T-cell (primary cell): Measurements from ENCODE around the gene DNAJC5. TPM values are rescaled to one million over a fixed set of nuclear protein-coding genes. Genes with fewer than 3 reads are reported as not detected.
A peak's percentile ranks its signal among the peaks of the same experiment; 100 is the strongest.

Source experiments
- ATAC-seq, 4 experiments: fragments of 200-7000 bp in 3 of 4; fragments of 150-1000 bp in 1 of 4; cut with Tn5 transposase; replicated peaks in 1 of 4; 1 replicate in 3 of 4; 2 replicates in 1 of 4; pipeline ENCODE4 v1.10.0; 2021; ENCODE audit warnings: moderate library complexity in 3 of 4, mild to moderate bottlenecking in 2 of 4, moderate number of reproducible peaks in 1 of 4
- CTCF ChIA-PET, 2 donors: fragments of 300-600 bp; sonication (Branson Sonifier 250); formaldehyde crosslinking; loops; one replicate each; lab custom pipeline; 2022; ENCODE audit warnings: antibody characterized with exemption in 2 of 2; lab: Charles Lee
- POLR2A ChIA-PET, 2 donors: fragments of 300-600 bp; sonication (Branson Sonifier 250); formaldehyde crosslinking; loops; one replicate each; lab custom pipeline; 2022; ENCODE audit warnings: antibody characterized with exemption in 2 of 2; lab: Charles Lee
- DNase-seq, 35 experiments: peaks; one replicate each; pipeline versions ENCODE4 v3.0.0 to v3.0.0-alpha.2; 2013 to 2023
- H3K27ac ChIP-seq: one replicate; pipeline ENCODE4 v1.5.1; 2013; ENCODE audit warnings: low read length
- H3K27me3 ChIP-seq, 2 experiments: replicated peaks in 1 of 2; 1 replicate in 1 of 2; 2 replicates in 1 of 2; pipeline versions ENCODE4 v1.6.1 to v1.7.0; 2013; ENCODE audit warnings: low read length in 1 of 2, mixed read lengths in 1 of 2; ENCODE audit not compliant: control insufficient read depth in 2 of 2, insufficient read depth in 2 of 2; ENCODE audit errors: extremely low read depth in 1 of 2
- H3K36me3 ChIP-seq, 2 donors: 1 replicate in 1 of 2; 2 replicates in 1 of 2; pipeline versions ENCODE4 v1.6.1 to v1.7.0; 2013; ENCODE audit warnings: low read length in 1 of 2; ENCODE audit not compliant: control insufficient read depth in 2 of 2, insufficient read depth in 1 of 2; ENCODE audit errors: extremely low read depth in 1 of 2
- H3K4me1 ChIP-seq, 2 experiments: 1 replicate in 1 of 2; 2 replicates in 1 of 2; pipeline versions ENCODE4 v1.6.1 to v1.7.0; 2013; ENCODE audit warnings: low read length in 2 of 2, mixed read lengths in 1 of 2; ENCODE audit not compliant: insufficient read depth in 2 of 2, control insufficient read depth in 1 of 2; ENCODE audit errors: extremely low read depth in 1 of 2
- H3K4me3 ChIP-seq, 2 donors: 1 replicate in 1 of 2; 2 replicates in 1 of 2; pipeline versions ENCODE4 v1.5.1 to v1.7.0; 2013; ENCODE audit warnings: mild to moderate bottlenecking in 2 of 2, low read length in 1 of 2, moderate library complexity in 1 of 2; ENCODE audit not compliant: control insufficient read depth in 1 of 2; ENCODE audit errors: extremely low read depth in 1 of 2
- H3K9me3 ChIP-seq: 2 replicates; pipeline ENCODE4 v1.7.0; 2013
- H3K27ac Mint-ChIP-seq, 2 donors: one replicate each; pipeline ENCODE4 v1.8.0; 2020 to 2021; ENCODE audit warnings: mild to moderate bottlenecking in 2 of 2, mixed read lengths in 2 of 2
- H3K27me3 Mint-ChIP-seq, 2 donors: one replicate each; pipeline ENCODE4 v1.8.0; 2021 to 2022; ENCODE audit warnings: mixed read lengths in 2 of 2
- H3K36me3 Mint-ChIP-seq: one replicate; pipeline ENCODE4 v1.8.0; 2021; ENCODE audit warnings: mixed read lengths
- H3K4me1 Mint-ChIP-seq, 3 donors: one replicate each; pipeline ENCODE4 v1.8.0; 2020 to 2022; ENCODE audit warnings: mixed read lengths in 3 of 3, mild to moderate bottlenecking in 1 of 3
- H3K4me3 Mint-ChIP-seq, 3 donors: one replicate each; pipeline ENCODE4 v1.8.0; 2020 to 2022; ENCODE audit warnings: mild to moderate bottlenecking in 3 of 3, mixed read lengths in 3 of 3, moderate library complexity in 3 of 3
- H3K9me3 Mint-ChIP-seq, 3 donors: one replicate each; pipeline ENCODE4 v1.8.0; 2020 to 2022; ENCODE audit warnings: mixed read lengths in 3 of 3
- WGBS: methylation state at CpG from one replicate; pipeline ENCODE4 v1.1.5; 2013; ENCODE audit warnings: missing lambda C conversion rate; ENCODE audit not compliant: insufficient coverage; 5-methylcytosine and 5-hydroxymethylcytosine counted together
- total RNA-seq, 35 experiments: library from RNA in 6 of 35; stranded (reverse) in 6 of 35; fragments of 120-200 nt in 1 of 35; gene quantifications; one replicate each; pipeline versions ENCODE4 v1.2.1 to v1.2.4 and lab custom pipeline; 2013 to 2026

DNAJC5 gene
- total RNA-seq, 5 donors from 2014 or later (not counting 1 experiment from before 2014, with no cell fraction given) = 35.4 to 63.7 (median 54.9) TPM

DNA sequence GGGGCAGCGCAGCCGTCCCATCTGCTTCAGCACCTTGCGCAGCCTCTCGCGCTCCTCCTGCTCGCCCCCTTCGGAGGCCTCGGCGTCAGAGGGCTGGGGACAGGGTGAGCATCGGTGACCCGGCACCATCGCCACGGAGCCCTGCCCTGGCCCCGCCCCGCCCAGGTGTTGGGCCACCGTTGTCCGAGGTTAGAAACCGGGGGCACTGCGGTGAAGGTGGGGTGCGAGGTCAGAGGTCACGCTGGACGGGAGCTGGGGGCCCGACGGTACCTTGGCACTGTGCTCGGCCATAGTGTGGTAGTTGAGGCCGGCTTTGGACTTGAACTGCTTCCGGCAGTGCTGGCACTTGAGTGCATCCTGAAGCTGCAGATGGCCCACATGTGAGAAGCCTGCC is 68.4 kb downstream of the DNAJC5 start:
- peaks cover 3% of the 10 kb centered on the region for H3K36me3 Mint-ChIP-seq
- ATAC-seq (no peak), DNase-seq (no peak)
- ChIA-PET POLR2A (no interaction called here), CTCF (no interaction called here)
- WGBS = 97% methylated on average over 23 of the region's 27 CpGs
- Histone ChIP-seq H3K4me1 (peaks cover 0 to 4% of the 10 kb centered on the region in 2 experiments), H3K9me3 (no peaks in the 10 kb centered on the region), H3K4me3 (no peak overlapping the region), H3K27me3 (no peaks in the 10 kb centered on the region), H3K36me3 (peaks cover 23 to 38% of the 10 kb centered on the region in 2 donors), H3K27ac (no peak overlapping the region)
- no peaks in the 10 kb centered on the region for H3K9me3 Mint-ChIP-seq
- H3K27me3 Mint-ChIP-seq = no peaks in the 10 kb centered on the region
- H3K27ac Mint-ChIP-seq = no peak overlapping the region
- no peak overlapping the region for H3K4me3 Mint-ChIP-seq
- H3K4me1 Mint-ChIP-seq = peaks cover 3 to 5% (median 3%) of the 10 kb centered on the region in 3 donors

- Mint-ChIP-seq H3K4me1 (peaks cover 8% of the 10 kb centered on the region in 3 donors), H3K9me3 (no peaks in the 10 kb centered on the region), H3K4me3 (no peak overlapping the region), H3K27me3 (no peaks in the 10 kb centered on the region), H3K27ac (no peak overlapping the region), H3K36me3 (peaks cover 3% of the 10 kb centered on the region)
- Histone ChIP-seq H3K27me3 (no peaks in the 10 kb centered on the region), H3K27ac (no peak overlapping the region), H3K4me1 (peaks cover under 1 to 9% of the 10 kb centered on the region in 2 experiments), H3K9me3 (no peaks in the 10 kb centered on the region), H3K4me3 (no peak overlapping the region), H3K36me3 (peaks cover 23 to 38% of the 10 kb centered on the region in 2 donors)
- WGBS = 99% methylated on average over 9 of the region's 16 CpGs
- ATAC-seq (no peak), DNase-seq (no peak)
- ChIA-PET CTCF (no interaction called here), POLR2A (no interaction called here)
Measured at GRCh38 chr20:63963784-63964301, 68.9 kb downstream of the DNAJC5 start.

DNA sequence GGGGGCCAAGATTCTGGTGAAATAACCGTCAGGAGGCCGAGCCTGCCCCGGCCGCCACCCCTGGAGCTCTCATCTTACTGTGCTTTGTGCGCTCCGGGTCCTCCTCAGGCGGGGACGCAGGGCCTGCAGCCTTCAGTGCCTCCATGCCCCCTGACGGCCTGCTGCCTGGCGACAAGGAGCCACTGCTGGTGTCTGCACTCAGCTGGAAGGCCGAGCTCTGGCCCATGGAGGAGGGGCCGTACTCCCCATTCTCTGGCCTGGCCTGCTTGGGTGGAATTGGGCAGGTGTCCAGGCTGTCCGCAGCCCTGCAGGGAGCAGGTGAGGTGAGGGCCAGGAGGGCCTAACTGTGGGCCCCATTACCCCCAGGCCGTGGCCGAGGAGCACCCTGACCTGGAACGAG is 69.5 kb downstream of the DNAJC5 start:
- 100% methylated on average over 16 of the region's 16 CpGs for WGBS
- H3K36me3 ChIP-seq = peaks cover 23 to 37% of the 10 kb centered on the region in 2 donors
- H3K36me3 Mint-ChIP-seq = peaks cover 3% of the 10 kb centered on the region

DNA sequence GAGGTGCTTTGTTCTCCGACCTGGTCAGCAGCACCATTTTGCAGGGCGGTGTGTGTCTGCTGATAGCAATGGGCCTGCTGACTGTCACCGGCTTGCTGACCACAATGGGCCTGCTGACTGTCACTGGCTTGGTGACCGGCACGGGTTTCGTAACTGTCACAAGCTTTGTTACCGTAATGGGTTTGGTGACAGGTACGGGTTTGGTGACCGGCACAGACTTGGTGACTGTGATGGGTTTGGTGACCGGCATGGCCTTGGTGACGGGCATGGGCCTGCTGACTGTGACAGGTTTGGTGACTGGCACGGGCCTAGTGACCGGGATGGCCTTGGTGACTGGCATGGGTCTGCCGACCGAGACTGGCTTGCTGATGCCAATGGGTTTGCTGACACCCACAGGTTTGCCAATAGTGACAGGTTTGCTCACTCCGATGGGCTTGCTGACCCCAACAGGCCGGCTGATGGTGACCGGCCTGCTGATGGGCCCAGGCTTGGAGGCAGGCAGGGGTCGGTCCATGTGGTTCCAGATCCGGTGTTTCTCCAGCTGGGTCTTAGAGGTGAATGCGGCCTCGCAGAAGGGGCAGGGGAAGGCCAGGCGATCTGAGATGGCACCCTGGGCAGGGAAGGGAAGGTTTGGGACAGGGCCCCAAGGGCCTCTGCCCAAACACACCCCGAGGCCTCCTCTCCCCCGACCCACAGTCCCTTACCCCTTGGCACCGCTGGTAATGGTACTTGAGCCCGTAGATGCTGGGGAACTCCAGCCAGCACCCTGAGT is 71.4 kb downstream of the DNAJC5 start:
- peaks cover 0 to 4% of the 10 kb centered on the region in 2 experiments for H3K27me3 ChIP-seq
- ATAC-seq (no peak), DNase-seq (no peak)
- H3K4me1 ChIP-seq = peaks cover 5 to 19% of the 10 kb centered on the region in 2 experiments
- H3K4me3 ChIP-seq = no peak overlapping the region
- no peaks in the 10 kb centered on the region for H3K9me3 Mint-ChIP-seq
- CTCF ChIA-PET = no interaction called here
- H3K4me3 Mint-ChIP-seq = no peak overlapping the region
- no peaks in the 10 kb centered on the region for H3K9me3 ChIP-seq
- POLR2A ChIA-PET = no interaction called here
- peaks cover 3% of the 10 kb centered on the region for H3K36me3 Mint-ChIP-seq
- 99% methylated on average over 21 of the region's 27 CpGs for WGBS
- H3K27ac Mint-ChIP-seq = no peak overlapping the region
- H3K27ac ChIP-seq = no peak overlapping the region
- peaks cover 10 to 15% (median 12%) of the 10 kb centered on the region in 3 donors for H3K4me1 Mint-ChIP-seq
- peaks cover 23 to 31% of the 10 kb centered on the region in 2 donors for H3K36me3 ChIP-seq
- H3K27me3 Mint-ChIP-seq = no peaks in the 10 kb centered on the region

More for the DNA sequence above, 69.5 kb downstream of the DNAJC5 start:
- ATAC-seq (no peak), DNase-seq (no peak)
- Mint-ChIP-seq H3K27ac (no peak overlapping the region), H3K9me3 (no peaks in the 10 kb centered on the region), H3K4me1 (peaks cover 10 to 11% (median 10%) of the 10 kb centered on the region in 3 donors), H3K27me3 (no peaks in the 10 kb centered on the region), H3K4me3 (no peak overlapping the region)
- no peaks in the 10 kb centered on the region for H3K9me3 ChIP-seq
- H3K27me3 ChIP-seq = no peaks in the 10 kb centered on the region
- H3K4me1 ChIP-seq = peaks cover 3 to 12% of the 10 kb centered on the region in 2 experiments
- ChIA-PET CTCF (no interaction called here), POLR2A (no interaction called here)
- no peak overlapping the region for H3K4me3 ChIP-seq
- H3K27ac ChIP-seq = no peak overlapping the region

DNA sequence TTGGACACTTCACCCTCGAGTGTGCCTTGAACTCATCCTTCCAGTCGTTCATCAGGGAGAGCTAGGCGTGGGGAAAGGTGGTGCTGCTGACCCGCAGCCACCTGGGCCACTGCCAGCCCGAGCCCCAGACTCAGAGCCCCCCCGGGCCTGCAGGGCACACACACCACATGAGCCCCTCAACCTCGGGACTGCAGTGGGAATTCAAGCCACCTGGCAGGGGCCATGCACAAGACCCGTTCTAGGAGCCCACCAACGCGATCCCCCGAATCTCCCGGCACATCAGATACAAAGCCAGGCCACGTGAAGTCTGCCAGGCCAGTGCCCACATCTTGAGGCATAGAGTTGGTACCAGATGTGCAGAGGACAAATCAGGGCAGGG is 72.0 kb downstream of the DNAJC5 start:
- Histone ChIP-seq H3K4me1 (peaks cover 5 to 19% of the 10 kb centered on the region in 2 experiments), H3K9me3 (no peaks in the 10 kb centered on the region), H3K4me3 (no peak overlapping the region), H3K36me3 (peaks cover 20 to 26% of the 10 kb centered on the region in 2 donors), H3K27me3 (peaks cover 0 to 4% of the 10 kb centered on the region in 2 experiments), H3K27ac (no peak overlapping the region)
- Mint-ChIP-seq H3K4me1 (peaks cover 10 to 15% (median 12%) of the 10 kb centered on the region in 3 donors), H3K9me3 (no peaks in the 10 kb centered on the region), H3K36me3 (peaks cover 3% of the 10 kb centered on the region), H3K27me3 (no peaks in the 10 kb centered on the region), H3K27ac (no peak overlapping the region), H3K4me3 (no peak overlapping the region)
- ChIA-PET CTCF (no interaction called here), POLR2A (interaction anchor here in 1 of 2 donors (0.6 kb wide), 1 partner anchor 413 kb away, joined by 4 read pairs; the partner anchor contains the start of gene FNDC11)
- no peak for ATAC-seq
- no peak for DNase-seq
- 98% methylated on average over 13 of the region's 13 CpGs for WGBS

- H3K36me3 Mint-ChIP-seq = peaks cover 3% of the 10 kb centered on the region
- no peak for ATAC-seq
- ChIA-PET POLR2A (interaction anchor here in 1 of 2 donors (0.6 kb wide), 1 partner anchor 413 kb away, joined by 4 read pairs; the partner anchor contains the start of gene FNDC11), CTCF (no interaction called here)
- no peak overlapping the region for H3K27ac ChIP-seq
- no peak overlapping the region for H3K4me3 ChIP-seq
- H3K27me3 ChIP-seq = peaks cover 0 to 4% of the 10 kb centered on the region in 2 experiments
- H3K36me3 ChIP-seq = peaks cover 14 to 23% of the 10 kb centered on the region in 2 donors
- H3K27ac Mint-ChIP-seq = peak overlapping the region in 1 of 2 donors; percentile 11
- peak overlapping the region in 2 of 3 donors; percentile 24 to 89 for H3K4me3 Mint-ChIP-seq
- no peaks in the 10 kb centered on the region for H3K27me3 Mint-ChIP-seq
- peaks cover 5 to 22% of the 10 kb centered on the region in 2 experiments for H3K4me1 ChIP-seq
- no peaks in the 10 kb centered on the region for H3K9me3 ChIP-seq
- DNase-seq = no peak
- H3K4me1 Mint-ChIP-seq = peaks cover 12 to 18% (median 15%) of the 10 kb centered on the region in 3 donors
- WGBS = 96% methylated on average over 25 of the region's 28 CpGs
- H3K9me3 Mint-ChIP-seq = no peaks in the 10 kb centered on the region
Measured at GRCh38 chr20:63967330-63968135, 72.6 kb downstream of the DNAJC5 start.
